GM12878 (cell line): ENCODE measurements around the gene RAB36. TPM values are rescaled to one million over a fixed set of nuclear protein-coding genes. Genes with fewer than 3 reads are reported as not detected.

Experiments used
- ATAC-seq: fragments of 200-7000 bp; cut with Tn5 transposase; 3 replicates; pipeline ENCODE4 v1.9.1; 2020; ENCODE audit warnings: mild to moderate bottlenecking, moderate library complexity
- BruUV-seq: library from RNA; stranded (reverse); fragments of 400-500 nt; replicated peaks from 2 replicates; lab custom pipeline; 2021; lab: Mats Ljungman, UMichigan
- CTCF ChIA-PET: fragments of 300-600 bp; sonication (Branson Sonifier 250); formaldehyde crosslinking; extraction: SDS; loops from one replicate; lab custom pipeline; 2021; ENCODE audit warnings: inconsistent platforms; lab: Yijun Ruan, JAX
- POLR2A ChIA-PET: fragments of 350-600 bp; formaldehyde crosslinking; extraction: SDS; loops from one replicate; lab custom pipeline; 2021; ENCODE audit warnings: inconsistent platforms; lab: Charles Lee
- RAD21 ChIA-PET: fragments of 300-600 bp; sonication (Branson Sonifier 250); formaldehyde crosslinking; loops from one replicate; lab custom pipeline; 2023; ENCODE audit warnings: antibody characterized with exemption; ENCODE audit not compliant: unreplicated experiment; lab: Charles Lee
- SMC1A ChIA-PET: fragments of 300-600 bp; sonication (Branson Sonifier 250); formaldehyde crosslinking; loops from one replicate; lab custom pipeline; 2023; ENCODE audit not compliant: unreplicated experiment, uncharacterized antibody; lab: Charles Lee
- DNase-seq: peaks from one replicate; pipeline ENCODE4 v3.0.0-alpha.2; 2011; ENCODE audit warnings: low read depth, low spot score
- FAIRE-seq: peaks from 3 replicates; lab custom pipeline; 2011; peaks lifted over from hg19 to GRCh38; lab: Jason Lieb, UNC
- H2AFZ ChIP-seq: 2 replicates; pipeline ENCODE4 v1.6.0; 2011; ENCODE audit warnings: low read depth, low read length, control low read depth; ENCODE audit not compliant: control insufficient read depth
- H3K27ac ChIP-seq: 2 replicates; pipeline ENCODE4 v1.5.1; 2011; ENCODE audit warnings: control low read depth; ENCODE audit not compliant: control insufficient read depth, insufficient read depth
- H3K27me3 ChIP-seq, 2 experiments: replicated peaks in 1 of 2; 2 replicates each; pipeline versions ENCODE4 v1.6.0 to v1.6.1; 2011; ENCODE audit warnings: low read length in 1 of 2; ENCODE audit not compliant: control insufficient read depth in 2 of 2, insufficient read depth in 2 of 2
- H3K36me3 ChIP-seq, 2 experiments: 2 replicates each; pipeline ENCODE4 v1.5.1; 2011; ENCODE audit warnings: low read length in 1 of 2; ENCODE audit not compliant: control insufficient read depth in 2 of 2, insufficient read depth in 2 of 2
- H3K4me1 ChIP-seq: 2 replicates; pipeline ENCODE4 v1.6.1; 2011; ENCODE audit warnings: mild to moderate bottlenecking, low read length, moderate library complexity, mixed read lengths; ENCODE audit not compliant: control insufficient read depth, insufficient read depth
- H3K4me2 ChIP-seq: 2 replicates; pipeline ENCODE4 v1.6.0; 2011; ENCODE audit warnings: control low read depth; ENCODE audit not compliant: control insufficient read depth, insufficient read depth
- H3K4me3 ChIP-seq: fragments of 200-600 bp; sonication (generic); 2 replicates; pipeline ENCODE4 v1.5.1; 2016
- H3K79me2 ChIP-seq: 2 replicates; pipeline ENCODE4 v1.6.0; 2011; ENCODE audit warnings: low read length; ENCODE audit not compliant: control insufficient read depth, insufficient read depth
- H3K9ac ChIP-seq: 2 replicates; pipeline ENCODE4 v1.8.0; 2011; ENCODE audit warnings: low read length, control low read depth, mixed read lengths; ENCODE audit not compliant: control insufficient read depth, insufficient read depth
- H3K9me3 ChIP-seq: replicated peaks from 3 replicates; pipeline ENCODE4 v1.5.1; 2011; ENCODE audit warnings: mild to moderate bottlenecking, low read length; ENCODE audit not compliant: control insufficient read depth, insufficient read depth
- H4K20me1 ChIP-seq: 2 replicates; pipeline ENCODE4 v1.6.0; 2011; ENCODE audit not compliant: control insufficient read depth, insufficient read depth
- BRCA1 ChIP-seq: IDR thresholded peaks from 2 replicates; pipeline ENCODE4 v1.6.1; 2011; ENCODE audit warnings: low read depth, low read length, improper control_type of control experiment
- CTCF ChIP-seq, 3 experiments: IDR thresholded peaks in 2 of 3; conservative IDR thresholded peaks in 1 of 3; 2 replicates each; pipeline ENCODE4 v1.5.1; 2011; ENCODE audit warnings: low read depth in 3 of 3, low read length in 3 of 3, mild to moderate bottlenecking in 3 of 3, control low read depth in 2 of 3, moderate library complexity in 2 of 3, inconsistent platforms in 1 of 3, mixed read lengths in 1 of 3; ENCODE audit not compliant: control insufficient read depth in 2 of 3, insufficient read depth in 1 of 3; ENCODE audit errors: extremely low read depth in 1 of 3
- EP300 ChIP-seq, 2 experiments: fragments of 150-350 bp in 1 of 2; IDR thresholded peaks; 2 replicates each; pipeline ENCODE4 v1.6.1; 2011 to 2012; ENCODE audit warnings: low read depth in 2 of 2, low read length in 2 of 2, borderline replicate concordance in 1 of 2, improper control_type of control experiment in 1 of 2, inconsistent platforms in 1 of 2; ENCODE audit not compliant: control insufficient read depth in 1 of 2
- RB1 ChIP-seq: fragments of 450-650 bp; formaldehyde crosslinking; IDR thresholded peaks from 2 replicates; pipeline ENCODE4 v1.6.1; 2017; ENCODE audit warnings: mild to moderate bottlenecking, borderline replicate concordance
- SIX5 ChIP-seq: IDR thresholded peaks from 2 replicates; pipeline ENCODE4 v1.6.1; 2011; ENCODE audit warnings: mild to moderate bottlenecking, low read depth, low read length, moderate library complexity; ENCODE audit not compliant: severe bottlenecking
- TCF7 ChIP-seq: IDR thresholded peaks from 2 replicates; pipeline ENCODE4 v1.6.1; 2014; ENCODE audit warnings: antibody characterized with exemption, borderline replicate concordance
- ZBTB11 ChIP-seq: fragments of 450-650 bp; formaldehyde crosslinking; IDR thresholded peaks from 2 replicates; pipeline ENCODE4 v1.5.0; 2022; ENCODE audit warnings: mild to moderate bottlenecking, missing genetic modification characterization
- ZBTB4 ChIP-seq: fragments of 450-650 bp; formaldehyde crosslinking; IDR thresholded peaks from 2 replicates; pipeline ENCODE4 v1.4.0; 2022; ENCODE audit warnings: mild to moderate bottlenecking, moderate library complexity
- ZNF207 ChIP-seq: fragments of 450-650 bp; IDR thresholded peaks from 2 replicates; pipeline ENCODE4 v1.6.1; 2014; ENCODE audit warnings: antibody characterized with exemption, mild to moderate bottlenecking, borderline replicate concordance
- ZNF687 ChIP-seq: fragments of 450-650 bp; IDR thresholded peaks from 2 replicates; pipeline ENCODE4 v1.6.1; 2017; ENCODE audit warnings: mild to moderate bottlenecking, moderate library complexity
- WGBS: methylation state at CpG from one replicate; pipeline ENCODE4 v1.1.6; 2016; ENCODE audit warnings: low lambda C conversion rate; ENCODE audit not compliant: insufficient replicate concordance, insufficient coverage; ENCODE audit errors: missing lambda C conversion rate; 5-methylcytosine and 5-hydroxymethylcytosine counted together
- in situ Hi-C: fragments of 300-500 bp; cut with MboI; formaldehyde crosslinking; loops from 9 replicates; pipeline ENCODE4 v1.14.3; 2018; ENCODE audit warnings: mixed read lengths
- intact Hi-C: fragments of 100-400 bp; cut with micrococcal nuclease; formaldehyde crosslinking; loops from one replicate; pipeline ENCODE4 v1.14.2; 2022; ENCODE audit not compliant: unreplicated experiment
- polyA plus RNA-seq, 11 experiments: library from polyadenylated mRNA; depleted of rRNA in 4 of 11; unstranded in 6 of 11; stranded (reverse) in 5 of 11; fragments of >200 nt; fragmentation: Nextera tagmentation in 4 of 11; fragmentation: Illumina TruSeq in 1 of 11; extraction: Ambion mirVana in 4 of 11; extraction: Trizol in 1 of 11; gene quantifications; 1 replicate in 1 of 11; 2 replicates in 10 of 11; pipeline versions ENCODE4 v1.2.1 to v1.2.3, GENCODE V29; 2011 to 2016; ENCODE audit warnings: inconsistent platforms in 2 of 11, missing spikeins in 2 of 11, low read depth in 1 of 11
- total RNA-seq, 4 experiments: library from RNA; depleted of rRNA in 3 of 4; stranded (reverse); fragments of >200 nt in 3 of 4; fragmentation: Illumina TruSeq in 1 of 4; extraction: Trizol in 1 of 4; gene quantifications; 2 replicates each; pipeline versions ENCODE4 v1.2.1 to v1.2.3, GENCODE V29; 2013 to 2021

The RAB36 gene
- total and polyA plus RNA-seq, 10 of the 15 experiments (the other 5 are each of a cell fraction or from before 2014, with no cell fraction given), result 0.31 to 2.7 (median 1.1) TPM

GRCh38 chr22:23193882-23194281 lies 48.6 kb downstream of the RAB36 start:
- Histone ChIP-seq H3K9ac (no peak overlapping the region), H3K9me3 (no peaks in the 10 kb centered on the region), H3K36me3 (peaks cover 3 to 18% of the 10 kb centered on the region in 2 experiments; a peak in 3 of 4 replicates), H3K4me1 (no peaks in the 10 kb centered on the region), H3K27me3 (no peaks in the 10 kb centered on the region), H3K79me2 (peaks cover 9% of the 10 kb centered on the region), H3K27ac (no peak overlapping the region), H4K20me1 (no peaks in the 10 kb centered on the region), H3K4me3 (no peak overlapping the region), H3K4me2 (no peak overlapping the region), H2AFZ (no peak overlapping the region)
- BruUV-seq, result no TSS peak
- in situ Hi-C loops (no loop called here), intact Hi-C loops (no loop called here)
- ATAC-seq (no peak), FAIRE-seq (no peak), DNase-seq (no peak)
- ChIA-PET POLR2A (interaction anchor here (0.8 kb wide), 1 partner anchor 35 kb away, joined by 3 read pairs; no protein-coding TSS in a partner anchor), SMC1A (interaction anchor here (1.2 kb wide), 1 partner anchor 15 kb away, joined by 3 read pairs; no protein-coding TSS in a partner anchor), RAD21 (no interaction called here), CTCF (interaction anchor here (1.0 kb wide), 1 partner anchor 15 kb away, joined by 3 read pairs; no protein-coding TSS in a partner anchor)
- 100% methylated on average over 5 of the region's 5 CpGs for WGBS
- TF ChIP-seq RB1, result no peak
- TF ChIP-seq BRCA1, result no peak
- no peak for TF ChIP-seq ZBTB11 (CRISPR knock-in tag)
- TF ChIP-seq ZNF687, result no peak
- TF ChIP-seq EP300 (IDR thresholded peaks at IDR 0.05; ENCODE audit: borderline replicate concordance in 1 of 2, control insufficient read depth in 1 of 2, low read depth in 2 of 2, low read length in 2 of 2), result no peak
- no peak for TF ChIP-seq CTCF (IDR thresholded peaks at IDR 0.05 in 2 of 3, conservative IDR thresholded peaks at IDR 0.05 in 1 of 3; ENCODE audit: control insufficient read depth in 2 of 3, extremely low read depth in 1 of 3, insufficient read depth in 1 of 3, low read depth in 3 of 3, low read length in 3 of 3)
- TF ChIP-seq ZNF207, result no peak
- TF ChIP-seq SIX5, result no peak
- TF ChIP-seq ZBTB4 (CRISPR knock-in tag), result no peak
- no peak for TF ChIP-seq TCF7
